Endothelial cell of umbilical vein (primary cell): ENCODE data around the gene ARHGEF39.
"Not testable (repeated sequence)": the region's sequence is repeated elsewhere in the genome, so short reads cannot be mapped to it uniquely, and the experiment has no call there.

ENCODE experiments used
- CTCF ChIP-seq, 2 donors: IDR thresholded peaks; 1 replicate in 1 of 2; 2 replicates in 1 of 2; pipeline ENCODE4 v1.5.1; 2011; ENCODE audit warnings: low read length in 2 of 2, mild to moderate bottlenecking in 2 of 2, moderate library complexity in 2 of 2, control low read depth in 1 of 2, inconsistent platforms in 1 of 2, low read depth in 1 of 2; ENCODE audit not compliant: insufficient read depth in 1 of 2; ENCODE audit errors: extremely low read depth in 1 of 2
- MAX ChIP-seq: IDR thresholded peaks from 2 replicates; pipeline ENCODE4 v1.6.1; 2011; ENCODE audit not compliant: insufficient read depth, insufficient read length

GRCh38 chr9:35637427-35637955 lies 27.5 kb downstream of the ARHGEF39 start:
- TF ChIP-seq MAX; CTCF (IDR thresholded peaks at IDR 0.05; ENCODE audit: extremely low read depth in 1 of 2, insufficient read depth in 1 of 2, low read depth in 1 of 2, low read length in 2 of 2): not testable (repeated sequence)
